ENCODE measurements around the gene RGS17. TPM values are rescaled to one million over a fixed set of nuclear protein-coding genes. Genes with fewer than 3 reads are reported as not detected.

RGS17 gene
- total RNA-seq, 1 experiment from 2014 or later: 1.2 TPM

- in situ Hi-C loops (cut with HindIII; ENCODE audit: low pct_unique_long_range_greater_than_20kb, low sequenced_read_pairs): no loop called here
Observed at GRCh38 chr6:153059311-153059710, 71.8 kb downstream of the RGS17 start.

DNA sequence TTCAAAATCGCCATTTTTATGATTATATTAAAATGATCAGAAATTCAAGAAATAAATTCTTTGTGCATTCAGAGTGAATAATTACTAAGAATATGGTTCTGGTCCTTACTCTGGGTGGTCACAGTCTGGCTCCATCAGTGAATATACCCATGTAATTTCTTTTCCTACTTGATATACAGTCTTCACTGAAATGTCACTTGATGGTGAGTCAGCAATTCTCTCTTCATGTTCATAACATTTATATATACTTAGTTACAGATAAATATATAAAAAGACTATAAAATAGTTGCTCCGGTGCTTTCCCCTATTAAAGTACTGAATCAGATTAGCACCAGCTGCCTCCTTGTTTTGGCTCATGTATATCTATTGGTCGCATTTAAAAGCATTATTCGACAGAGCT is 72.2 kb downstream of the RGS17 start:
- no peak for DNase-seq (ENCODE audit: low read depth, low spot score)
- in situ Hi-C loops (cut with HindIII; ENCODE audit: low pct_unique_long_range_greater_than_20kb, low sequenced_read_pairs): no loop called here

More at GRCh38 chr6:153059311-153059710, 71.8 kb downstream of the RGS17 start:
- no peak for DNase-seq (ENCODE audit: low read depth, low spot score)

DNA sequence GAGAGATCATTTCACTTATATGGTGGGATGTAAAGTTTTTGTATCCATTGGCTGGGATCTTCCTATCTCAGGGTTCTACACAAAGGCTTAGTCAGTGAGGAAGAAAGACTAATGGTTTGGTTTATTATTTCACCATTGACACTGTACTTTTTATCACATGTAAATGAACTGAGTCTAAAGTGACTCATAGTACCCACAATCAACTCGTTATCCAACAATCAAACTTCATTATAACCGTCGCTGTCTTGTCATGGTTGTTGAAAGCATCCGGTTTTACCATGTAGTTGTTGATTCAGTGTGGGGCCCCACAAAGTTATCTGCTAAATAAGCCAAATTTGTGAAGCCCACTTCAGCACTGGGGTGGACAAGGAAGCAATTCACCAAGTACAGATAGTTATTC is 72.8 kb downstream of the RGS17 start:
- DNase-seq (ENCODE audit: low read depth, low spot score): peak; percentile 21
- in situ Hi-C loops (cut with HindIII; ENCODE audit: low pct_unique_long_range_greater_than_20kb, low sequenced_read_pairs): no loop called here

DNA sequence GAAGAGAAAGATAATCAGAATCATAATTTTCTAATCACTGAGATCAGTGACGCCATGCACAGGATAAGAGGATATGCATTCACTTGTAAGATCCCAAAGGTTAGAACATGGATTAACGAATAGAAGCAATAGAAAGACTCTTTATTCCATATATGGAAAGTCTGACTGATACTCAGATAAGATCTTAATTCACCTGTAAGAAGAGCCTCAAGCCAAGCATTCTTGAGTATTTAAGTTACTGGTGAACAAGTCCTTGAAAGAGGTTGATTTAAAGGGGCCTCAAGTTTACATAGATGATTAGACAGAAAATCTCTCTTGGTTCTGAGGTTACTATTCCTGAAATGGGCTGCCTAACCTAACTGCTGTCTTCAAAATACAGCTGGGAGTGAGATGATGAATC is 74.8 kb downstream of the RGS17 start:
- in situ Hi-C loops (cut with HindIII; ENCODE audit: low pct_unique_long_range_greater_than_20kb, low sequenced_read_pairs): no loop called here
- DNase-seq (ENCODE audit: low read depth, low spot score): no peak

- DNase-seq (ENCODE audit: low read depth, low spot score): no peak
- in situ Hi-C loops (cut with HindIII; ENCODE audit: low pct_unique_long_range_greater_than_20kb, low sequenced_read_pairs): no loop called here
Observed at GRCh38 chr6:153051801-153052200, 79.3 kb downstream of the RGS17 start.

DNA sequence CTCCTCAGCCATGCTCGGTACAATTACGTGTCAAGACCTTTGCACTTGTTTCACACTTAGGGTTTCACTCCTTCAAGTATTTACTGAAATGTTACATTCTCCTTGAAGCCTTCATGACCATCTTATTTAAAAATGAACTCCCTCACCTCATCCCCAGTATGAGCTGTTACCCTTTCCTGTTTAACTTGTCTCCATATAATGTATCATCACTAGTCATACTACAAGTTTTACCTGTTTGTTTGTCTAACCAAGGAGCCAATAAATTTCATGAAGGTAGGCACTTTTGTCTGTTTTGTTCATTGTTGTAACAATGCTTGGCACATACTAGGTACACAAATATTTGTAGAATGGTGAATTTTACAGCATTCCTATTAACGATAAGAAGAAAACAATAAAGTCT is 82.5 kb downstream of the RGS17 start:
- in situ Hi-C loops (cut with HindIII; ENCODE audit: low pct_unique_long_range_greater_than_20kb, low sequenced_read_pairs): no loop called here
- DNase-seq (ENCODE audit: low read depth, low spot score): no peak

DNA sequence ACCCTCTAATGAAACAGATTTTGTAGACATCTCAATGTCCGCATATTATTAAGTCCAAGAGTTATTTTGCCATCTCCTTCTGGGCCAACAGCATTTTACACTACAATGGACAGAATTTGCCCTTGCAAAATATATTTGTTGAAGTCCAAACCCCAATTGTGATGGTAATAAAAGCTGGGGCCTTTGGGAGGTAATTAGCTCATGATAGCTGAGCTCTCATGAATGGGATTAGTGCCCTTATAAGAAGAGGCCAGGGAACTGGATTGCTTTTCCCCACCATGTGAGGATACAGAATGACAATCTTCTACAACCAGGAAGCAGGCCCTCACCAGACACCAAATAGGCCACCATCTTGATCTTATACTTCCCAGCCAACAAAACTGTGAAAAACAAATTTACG is 83.7 kb downstream of the RGS17 start:
- in situ Hi-C loops (cut with HindIII; ENCODE audit: low pct_unique_long_range_greater_than_20kb, low sequenced_read_pairs): no loop called here
- DNase-seq (ENCODE audit: low read depth, low spot score): no peak

DNA sequence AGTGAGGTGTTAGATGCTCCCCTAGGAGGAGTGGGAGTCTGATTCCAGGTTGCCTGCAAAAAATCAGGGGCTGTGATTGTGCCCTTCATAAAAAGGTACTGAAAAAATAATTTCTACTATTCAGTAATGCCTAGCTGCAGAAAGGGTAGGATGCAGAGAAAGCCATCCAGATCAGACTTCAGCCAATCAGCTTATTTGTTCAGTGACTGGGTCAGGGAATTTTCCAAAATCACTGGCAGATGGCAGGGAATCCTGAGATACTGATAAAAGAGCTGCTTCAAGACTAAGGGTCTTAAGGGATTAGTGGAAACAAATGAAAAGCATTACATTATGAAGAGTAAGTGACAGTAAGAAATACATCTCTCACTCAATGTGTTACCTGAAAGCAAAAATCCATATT is 85.8 kb downstream of the RGS17 start:
- DNase-seq (ENCODE audit: low read depth, low spot score): no peak
- in situ Hi-C loops (cut with HindIII; ENCODE audit: low pct_unique_long_range_greater_than_20kb, low sequenced_read_pairs): no loop called here

GRCh38 chr6:153044295-153044694 is 86.8 kb downstream of the RGS17 start:
- no peak for DNase-seq (ENCODE audit: low read depth, low spot score)
- in situ Hi-C loops (cut with HindIII; ENCODE audit: low pct_unique_long_range_greater_than_20kb, low sequenced_read_pairs): no loop called here

- in situ Hi-C loops (cut with HindIII; ENCODE audit: low pct_unique_long_range_greater_than_20kb, low sequenced_read_pairs): no loop called here
Observed at GRCh38 chr6:153043719-153044118, 87.4 kb downstream of the RGS17 start.

GRCh38 chr6:153038378-153039057 is 92.6 kb downstream of the RGS17 start:
- no peak for DNase-seq (ENCODE audit: low read depth, low spot score)
- in situ Hi-C loops (cut with HindIII; ENCODE audit: low pct_unique_long_range_greater_than_20kb, low sequenced_read_pairs): no loop called here

More at GRCh38 chr6:153043719-153044118, 87.4 kb downstream of the RGS17 start:
- DNase-seq (ENCODE audit: low read depth, low spot score): no peak

- no peak for DNase-seq (ENCODE audit: low read depth, low spot score)
- in situ Hi-C loops (cut with HindIII; ENCODE audit: low pct_unique_long_range_greater_than_20kb, low sequenced_read_pairs): no loop called here
Observed at GRCh38 chr6:153034139-153034538, 96.9 kb downstream of the RGS17 start.

DNA sequence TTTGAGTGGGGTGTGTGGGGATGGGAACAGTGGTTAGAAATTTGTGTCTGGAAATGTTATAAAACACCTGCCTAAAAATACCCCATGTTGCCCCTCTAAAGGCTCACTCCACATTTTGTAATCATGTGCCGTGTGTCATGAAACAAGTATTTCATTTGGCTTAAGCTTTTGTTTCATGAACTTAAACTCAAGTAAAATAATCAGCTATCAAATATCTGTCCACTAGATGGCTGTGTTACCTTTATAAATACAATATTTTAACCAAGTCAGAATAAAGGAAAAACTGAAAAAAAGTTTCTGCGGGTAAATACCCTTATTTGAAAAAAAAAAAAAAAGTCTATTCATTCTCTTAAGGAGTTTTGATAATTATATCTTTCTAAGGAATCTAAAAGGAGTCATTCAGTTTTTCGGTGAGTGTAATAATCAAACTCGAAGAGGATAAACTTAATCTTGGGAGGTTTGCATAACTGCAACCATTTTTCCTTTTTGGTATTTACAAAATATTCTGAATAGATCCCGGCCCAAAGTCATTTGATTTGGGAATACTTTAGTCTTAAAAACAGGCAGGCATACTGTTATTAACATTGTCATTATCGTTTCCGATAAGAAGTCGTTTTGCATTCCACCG is 98.7 kb downstream of the RGS17 start:
- in situ Hi-C loops (cut with HindIII; ENCODE audit: low pct_unique_long_range_greater_than_20kb, low sequenced_read_pairs): no loop called here
- DNase-seq (ENCODE audit: low read depth, low spot score): peak; percentile 56

GRCh38 chr6:153031335-153031955 is 99.6 kb downstream of the RGS17 start:
- no peak for DNase-seq (ENCODE audit: low read depth, low spot score)
- in situ Hi-C loops (cut with HindIII; ENCODE audit: low pct_unique_long_range_greater_than_20kb, low sequenced_read_pairs): no loop called here

- in situ Hi-C loops (cut with HindIII; ENCODE audit: low pct_unique_long_range_greater_than_20kb, low sequenced_read_pairs): no loop called here
- no peak for DNase-seq (ENCODE audit: low read depth, low spot score)
Observed at GRCh38 chr6:153028963-153029362, 102.1 kb downstream of the RGS17 start.

GRCh38 chr6:153028286-153028685 is 102.8 kb downstream of the RGS17 start:
- in situ Hi-C loops (cut with HindIII; ENCODE audit: low pct_unique_long_range_greater_than_20kb, low sequenced_read_pairs): no loop called here
- no peak for DNase-seq (ENCODE audit: low read depth, low spot score)

DNA sequence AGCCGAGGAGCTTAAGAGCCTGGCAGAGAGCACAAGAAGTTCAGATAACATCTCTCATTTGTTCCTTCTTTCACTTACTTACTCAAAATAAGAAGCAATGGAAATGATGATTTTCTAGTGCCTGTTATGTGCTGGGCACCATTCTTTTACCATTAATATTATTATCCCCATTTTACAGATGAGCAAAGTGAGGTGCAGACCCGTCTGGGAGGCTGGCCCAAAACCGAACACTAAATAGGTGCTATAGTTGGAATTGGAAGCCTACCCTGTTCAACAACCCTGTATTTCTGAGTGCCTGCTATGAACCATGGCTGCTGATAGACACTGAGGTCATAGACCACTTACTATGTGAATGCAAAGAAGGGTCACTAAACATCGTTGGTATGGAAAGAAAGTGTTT is 103.6 kb downstream of the RGS17 start:
- in situ Hi-C loops (cut with HindIII; ENCODE audit: low pct_unique_long_range_greater_than_20kb, low sequenced_read_pairs): no loop called here
- DNase-seq (ENCODE audit: low read depth, low spot score): no peak

- in situ Hi-C loops (cut with HindIII; ENCODE audit: low pct_unique_long_range_greater_than_20kb, low sequenced_read_pairs): no loop called here
- DNase-seq (ENCODE audit: low read depth, low spot score): no peak
Observed at GRCh38 chr6:153024709-153025017, 106.4 kb downstream of the RGS17 start.
